GM12878 (cell line): ENCODE data around the gene MPRIP.
"Not testable (repeated sequence)": the region's sequence is repeated elsewhere in the genome, so short reads cannot be mapped to it uniquely, and the experiment has no call there.

Experiments
- FOXM1 ChIP-seq: IDR thresholded peaks from 2 replicates; pipeline ENCODE4 v1.6.1; 2012; ENCODE audit warnings: low read depth, mild to moderate bottlenecking, inconsistent platforms, low read length, moderate library complexity
- IKZF2 ChIP-seq, 2 experiments: fragments of 450-650 bp; IDR thresholded peaks; 2 replicates each; pipeline ENCODE4 v1.6.1; 2017; ENCODE audit warnings: mild to moderate bottlenecking in 2 of 2, moderate library complexity in 2 of 2
- PAX8 ChIP-seq: fragments of 450-650 bp; IDR thresholded peaks from 2 replicates; pipeline ENCODE4 v1.6.1; 2017; ENCODE audit warnings: mild to moderate bottlenecking, moderate library complexity
- PML ChIP-seq: IDR thresholded peaks from 2 replicates; pipeline ENCODE4 v1.6.1; 2012; ENCODE audit warnings: low read length, inconsistent platforms
- POLR2A ChIP-seq: IDR thresholded peaks from 2 replicates; pipeline ENCODE4 v1.6.1; 2011; ENCODE audit warnings: low read depth, mild to moderate bottlenecking, low read length
- POLR2AphosphoS5 ChIP-seq: IDR thresholded peaks from 2 replicates; pipeline ENCODE4 v1.6.1; 2011; ENCODE audit warnings: mild to moderate bottlenecking, low read length, inconsistent platforms
- SIN3A ChIP-seq: IDR thresholded peaks from 2 replicates; pipeline ENCODE4 v1.6.1; 2012; ENCODE audit warnings: low read depth, low read length, improper control_type of control experiment
- SP1 ChIP-seq: IDR thresholded peaks from one replicate; pipeline ENCODE4 v1.6.1; 2011; ENCODE audit warnings: low read depth, low read length
- SUPT20H ChIP-seq: IDR thresholded peaks from 2 replicates; pipeline ENCODE4 v1.6.1; 2011; ENCODE audit warnings: low read depth, mild to moderate bottlenecking, low read length, moderate library complexity, borderline replicate concordance; ENCODE audit not compliant: control insufficient read depth
- TF ChIP-seq, protein P1 (sequence below), 3 experiments: IDR thresholded peaks in 2 of 3; conservative IDR thresholded peaks in 1 of 3; 2 replicates each; pipeline ENCODE4 v1.5.1; 2011; ENCODE audit warnings: low read depth in 3 of 3, low read length in 3 of 3, mild to moderate bottlenecking in 3 of 3, control low read depth in 2 of 3, moderate library complexity in 2 of 3, inconsistent platforms in 1 of 3, mixed read lengths in 1 of 3; ENCODE audit not compliant: control insufficient read depth in 2 of 3, insufficient read depth in 1 of 3; ENCODE audit errors: extremely low read depth in 1 of 3

- TF ChIP-seq IKZF2 (IDR thresholded peaks at IDR 0.05); PML; SUPT20H; FOXM1; PAX8; POLR2AphosphoS5; SIN3A; SP1; POLR2A: not testable (repeated sequence)
- TF ChIP-seq, protein P1, sequence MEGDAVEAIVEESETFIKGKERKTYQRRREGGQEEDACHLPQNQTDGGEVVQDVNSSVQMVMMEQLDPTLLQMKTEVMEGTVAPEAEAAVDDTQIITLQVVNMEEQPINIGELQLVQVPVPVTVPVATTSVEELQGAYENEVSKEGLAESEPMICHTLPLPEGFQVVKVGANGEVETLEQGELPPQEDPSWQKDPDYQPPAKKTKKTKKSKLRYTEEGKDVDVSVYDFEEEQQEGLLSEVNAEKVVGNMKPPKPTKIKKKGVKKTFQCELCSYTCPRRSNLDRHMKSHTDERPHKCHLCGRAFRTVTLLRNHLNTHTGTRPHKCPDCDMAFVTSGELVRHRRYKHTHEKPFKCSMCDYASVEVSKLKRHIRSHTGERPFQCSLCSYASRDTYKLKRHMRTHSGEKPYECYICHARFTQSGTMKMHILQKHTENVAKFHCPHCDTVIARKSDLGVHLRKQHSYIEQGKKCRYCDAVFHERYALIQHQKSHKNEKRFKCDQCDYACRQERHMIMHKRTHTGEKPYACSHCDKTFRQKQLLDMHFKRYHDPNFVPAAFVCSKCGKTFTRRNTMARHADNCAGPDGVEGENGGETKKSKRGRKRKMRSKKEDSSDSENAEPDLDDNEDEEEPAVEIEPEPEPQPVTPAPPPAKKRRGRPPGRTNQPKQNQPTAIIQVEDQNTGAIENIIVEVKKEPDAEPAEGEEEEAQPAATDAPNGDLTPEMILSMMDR (IDR thresholded peaks at IDR 0.05 in 2 of 3, conservative IDR thresholded peaks at IDR 0.05 in 1 of 3; ENCODE audit: control insufficient read depth in 2 of 3, extremely low read depth in 1 of 3, insufficient read depth in 1 of 3, low read depth in 3 of 3, low read length in 3 of 3) = not testable (repeated sequence)
Measured at GRCh38 chr17:17158506-17158905, 116.2 kb downstream of the MPRIP start.
